ENCODE results near the gene GAN. TPM values are rescaled to one million over a fixed set of nuclear protein-coding genes. Genes with fewer than 3 reads are reported as not detected.

GAN gene
- total RNA-seq, 2 experiments from 2014 or later = 4.5 to 4.7 TPM

- DNase-seq (no peak), ATAC-seq (ENCODE audit: poor library complexity) (no peak)
- H3K4me1 Mint-ChIP-seq (ENCODE audit: low read depth) = peaks cover 33% of the 10 kb centered on the region
- H3K9me3 ChIP-seq (ENCODE audit: control insufficient read depth in 1 of 2, insufficient read depth in 1 of 2, low read length in 2 of 2) = no peaks in the 10 kb centered on the region
- H3K4me1 ChIP-seq (ENCODE audit: insufficient read depth, low read length) = peaks cover 2% of the 10 kb centered on the region
- no peak overlapping the region for H3K27ac ChIP-seq (ENCODE audit: low read depth in 1 of 2, low read length in 2 of 2)
- no peak overlapping the region for H3K4me3 ChIP-seq (ENCODE audit: low read length)
- POLR2A ChIA-PET = no interaction called here
- H3K4me3 Mint-ChIP-seq = no peak overlapping the region
- CTCF ChIA-PET = no interaction called here
- intact Hi-C loops (cut with DNase I, micrococcal nuclease) = loop anchor here in 1 of 2 experiments (5.0 kb wide), 1 partner anchor 851 kb away; the partner anchor contains the start of gene MPHOSPH6
- TF ChIP-seq, protein P1, sequence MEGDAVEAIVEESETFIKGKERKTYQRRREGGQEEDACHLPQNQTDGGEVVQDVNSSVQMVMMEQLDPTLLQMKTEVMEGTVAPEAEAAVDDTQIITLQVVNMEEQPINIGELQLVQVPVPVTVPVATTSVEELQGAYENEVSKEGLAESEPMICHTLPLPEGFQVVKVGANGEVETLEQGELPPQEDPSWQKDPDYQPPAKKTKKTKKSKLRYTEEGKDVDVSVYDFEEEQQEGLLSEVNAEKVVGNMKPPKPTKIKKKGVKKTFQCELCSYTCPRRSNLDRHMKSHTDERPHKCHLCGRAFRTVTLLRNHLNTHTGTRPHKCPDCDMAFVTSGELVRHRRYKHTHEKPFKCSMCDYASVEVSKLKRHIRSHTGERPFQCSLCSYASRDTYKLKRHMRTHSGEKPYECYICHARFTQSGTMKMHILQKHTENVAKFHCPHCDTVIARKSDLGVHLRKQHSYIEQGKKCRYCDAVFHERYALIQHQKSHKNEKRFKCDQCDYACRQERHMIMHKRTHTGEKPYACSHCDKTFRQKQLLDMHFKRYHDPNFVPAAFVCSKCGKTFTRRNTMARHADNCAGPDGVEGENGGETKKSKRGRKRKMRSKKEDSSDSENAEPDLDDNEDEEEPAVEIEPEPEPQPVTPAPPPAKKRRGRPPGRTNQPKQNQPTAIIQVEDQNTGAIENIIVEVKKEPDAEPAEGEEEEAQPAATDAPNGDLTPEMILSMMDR (IDR thresholded peaks at IDR 0.05) = no peak
- H3K27ac Mint-ChIP-seq = no peak overlapping the region
- no peaks in the 10 kb centered on the region for H3K9me3 Mint-ChIP-seq
- H3K36me3 ChIP-seq (ENCODE audit: insufficient read depth, low read length) = no peaks in the 10 kb centered on the region
- H3K27me3 ChIP-seq (ENCODE audit: control insufficient read depth in 1 of 2, insufficient read depth in 2 of 2, low read length in 2 of 2) = no peaks in the 10 kb centered on the region
- H3K36me3 Mint-ChIP-seq (ENCODE audit: low read depth) = peaks cover 5% of the 10 kb centered on the region
- no peaks in the 10 kb centered on the region for H3K27me3 Mint-ChIP-seq
These were observed 6.8 kb downstream of the GAN start for GRCh38 chr16:81321536-81321935.

DNA sequence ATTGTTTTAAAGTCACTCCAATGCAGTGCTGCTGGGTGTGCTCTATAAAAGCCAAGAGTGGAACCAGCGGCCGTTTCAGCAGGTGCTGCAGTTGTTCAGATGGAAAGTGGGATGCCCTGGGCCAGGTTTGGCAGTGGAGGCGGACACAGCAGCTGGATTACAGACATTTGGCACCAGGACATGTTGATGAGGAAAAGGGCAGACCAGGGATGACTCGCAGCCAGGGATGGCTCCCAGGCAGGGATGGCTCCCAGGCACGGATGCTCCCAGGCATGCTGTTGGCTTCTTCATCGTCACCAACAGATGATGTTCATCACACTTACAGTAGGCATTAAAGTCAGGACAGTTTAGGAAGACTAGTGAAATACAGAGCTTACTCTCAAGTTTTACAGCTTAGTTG is 10.0 kb downstream of the GAN start:
- intact Hi-C loops (cut with DNase I, micrococcal nuclease) = loop anchor here in 1 of 2 experiments (5.0 kb wide), 1 partner anchor 847 kb away; the partner anchor contains the start of gene MPHOSPH6
- Mint-ChIP-seq H3K27me3 (no peaks in the 10 kb centered on the region), H3K9me3 (no peaks in the 10 kb centered on the region), H3K27ac (no peak overlapping the region), H3K4me3 (no peak overlapping the region), H3K4me1 (ENCODE audit: low read depth) (peaks cover 19% of the 10 kb centered on the region), H3K36me3 (ENCODE audit: low read depth) (peaks cover 5% of the 10 kb centered on the region)
- ChIA-PET POLR2A (no interaction called here), CTCF (no interaction called here)
- Histone ChIP-seq H3K27ac (ENCODE audit: low read depth in 1 of 2, low read length in 2 of 2) (no peak overlapping the region), H3K9me3 (ENCODE audit: control insufficient read depth in 1 of 2, insufficient read depth in 1 of 2, low read length in 2 of 2) (no peaks in the 10 kb centered on the region), H3K4me3 (ENCODE audit: low read length) (no peak overlapping the region), H3K4me1 (ENCODE audit: insufficient read depth, low read length) (no peaks in the 10 kb centered on the region), H3K27me3 (ENCODE audit: control insufficient read depth in 1 of 2, insufficient read depth in 2 of 2, low read length in 2 of 2) (no peaks in the 10 kb centered on the region), H3K36me3 (ENCODE audit: insufficient read depth, low read length) (no peaks in the 10 kb centered on the region)
- TF ChIP-seq, protein P1 (IDR thresholded peaks at IDR 0.05) = no peak
- no peak for ATAC-seq (ENCODE audit: poor library complexity)
- DNase-seq = no peak

GRCh38 chr16:81327011-81327410 is 12.2 kb downstream of the GAN start:
- peaks cover 15% of the 10 kb centered on the region for H3K4me1 Mint-ChIP-seq (ENCODE audit: low read depth)
- no peak overlapping the region for H3K4me3 Mint-ChIP-seq
- no peaks in the 10 kb centered on the region for H3K4me1 ChIP-seq (ENCODE audit: insufficient read depth, low read length)
- H3K9me3 Mint-ChIP-seq = no peaks in the 10 kb centered on the region
- TF ChIP-seq, protein P1 (IDR thresholded peaks at IDR 0.05) = no peak
- H3K36me3 ChIP-seq (ENCODE audit: insufficient read depth, low read length) = no peaks in the 10 kb centered on the region
- POLR2A ChIA-PET = interaction anchor here (0.8 kb wide), 1 partner anchor 13 kb away, joined by 4 read pairs; no protein-coding TSS in a partner anchor
- H3K4me3 ChIP-seq (ENCODE audit: low read length) = no peak overlapping the region
- H3K27ac Mint-ChIP-seq = no peak overlapping the region
- H3K27me3 ChIP-seq (ENCODE audit: control insufficient read depth in 1 of 2, insufficient read depth in 2 of 2, low read length in 2 of 2) = no peaks in the 10 kb centered on the region
- intact Hi-C loops (cut with DNase I, micrococcal nuclease) = no loop called here
- no peaks in the 10 kb centered on the region for H3K27me3 Mint-ChIP-seq
- CTCF ChIA-PET = no interaction called here
- no peaks in the 10 kb centered on the region for H3K9me3 ChIP-seq (ENCODE audit: control insufficient read depth in 1 of 2, insufficient read depth in 1 of 2, low read length in 2 of 2)
- peaks cover 5% of the 10 kb centered on the region for H3K36me3 Mint-ChIP-seq (ENCODE audit: low read depth)
- no peak for ATAC-seq (ENCODE audit: poor library complexity)
- no peak overlapping the region for H3K27ac ChIP-seq (ENCODE audit: low read depth in 1 of 2, low read length in 2 of 2)
- DNase-seq = no peak
